ENCODE data around the gene ACSF3.

DNA sequence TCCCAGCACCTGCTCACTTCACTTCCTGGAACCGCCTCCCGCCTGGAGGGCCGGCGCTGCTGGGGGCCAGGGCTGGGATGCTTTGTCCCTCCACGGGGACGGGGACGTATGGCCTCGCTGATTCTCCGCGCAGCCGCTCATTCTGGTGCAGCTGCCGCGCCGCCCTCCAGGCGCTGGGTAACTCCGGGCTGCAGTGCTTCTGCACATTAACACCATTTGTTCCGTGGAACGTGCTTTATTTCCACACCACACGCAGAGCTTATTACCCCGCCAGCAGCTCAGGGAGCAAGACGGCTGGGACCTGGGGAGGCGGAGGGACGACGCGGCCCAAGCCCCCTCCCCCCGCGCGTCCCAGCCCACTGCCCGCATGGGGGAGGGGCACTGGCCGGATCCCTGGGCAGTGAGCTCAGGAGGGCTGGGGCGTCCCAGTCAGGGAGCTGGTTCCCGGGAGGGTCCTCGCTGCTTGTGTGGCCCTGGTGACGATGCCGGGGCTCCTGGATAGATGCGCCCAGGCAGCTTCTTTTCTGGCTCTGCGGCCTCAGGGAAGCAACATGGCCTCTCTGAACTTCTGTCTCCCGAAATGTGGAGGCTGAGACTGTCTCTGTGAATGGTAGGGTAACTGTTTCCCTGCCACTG lies 45.4 kb upstream of the ACSF3 start:
- no peak for TF ChIP-seq EZH2 (IDR thresholded peaks at IDR 0.05; ENCODE audit: borderline replicate concordance, insufficient read depth, low read depth, low read length, poor library complexity, severe bottlenecking)
- TF ChIP-seq, protein P1, sequence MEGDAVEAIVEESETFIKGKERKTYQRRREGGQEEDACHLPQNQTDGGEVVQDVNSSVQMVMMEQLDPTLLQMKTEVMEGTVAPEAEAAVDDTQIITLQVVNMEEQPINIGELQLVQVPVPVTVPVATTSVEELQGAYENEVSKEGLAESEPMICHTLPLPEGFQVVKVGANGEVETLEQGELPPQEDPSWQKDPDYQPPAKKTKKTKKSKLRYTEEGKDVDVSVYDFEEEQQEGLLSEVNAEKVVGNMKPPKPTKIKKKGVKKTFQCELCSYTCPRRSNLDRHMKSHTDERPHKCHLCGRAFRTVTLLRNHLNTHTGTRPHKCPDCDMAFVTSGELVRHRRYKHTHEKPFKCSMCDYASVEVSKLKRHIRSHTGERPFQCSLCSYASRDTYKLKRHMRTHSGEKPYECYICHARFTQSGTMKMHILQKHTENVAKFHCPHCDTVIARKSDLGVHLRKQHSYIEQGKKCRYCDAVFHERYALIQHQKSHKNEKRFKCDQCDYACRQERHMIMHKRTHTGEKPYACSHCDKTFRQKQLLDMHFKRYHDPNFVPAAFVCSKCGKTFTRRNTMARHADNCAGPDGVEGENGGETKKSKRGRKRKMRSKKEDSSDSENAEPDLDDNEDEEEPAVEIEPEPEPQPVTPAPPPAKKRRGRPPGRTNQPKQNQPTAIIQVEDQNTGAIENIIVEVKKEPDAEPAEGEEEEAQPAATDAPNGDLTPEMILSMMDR (IDR thresholded peaks at IDR 0.05): no peak

Data from B cell (primary cell).